Gastrocnemius medialis (tissue), 4 donors: ENCODE results near the gene RHOT2.

Source experiments
- CTCF ChIP-seq, 5 experiments: fragments of 450-650 bp in 3 of 5; fragments of 200-600 bp in 2 of 5; sonication (generic) in 2 of 5; IDR thresholded peaks in 4 of 5; conservative IDR thresholded peaks in 1 of 5; 1 replicate in 4 of 5; 2 replicates in 1 of 5; pipeline ENCODE4 v1.5.1; 2016 to 2019; ENCODE audit warnings: antibody characterized with exemption in 5 of 5, mild to moderate bottlenecking in 3 of 5, moderate library complexity in 3 of 5
- POLR2A ChIP-seq, 2 donors: fragments of 450-650 bp; IDR thresholded peaks; one replicate each; pipeline ENCODE4 v1.6.1; 2017; ENCODE audit warnings: antibody characterized with exemption in 2 of 2, mild to moderate bottlenecking in 2 of 2, moderate library complexity in 2 of 2

- TF ChIP-seq CTCF (IDR thresholded peaks at IDR 0.05 in 4 of 5, conservative IDR thresholded peaks at IDR 0.05 in 1 of 5) (no peak), POLR2A (IDR thresholded peaks at IDR 0.05) (no peak)
These were observed 40.1 kb downstream of the RHOT2 start for GRCh38 chr16:708019-708418.
